Testis (tissue), 3 donors: ENCODE data around the gene HELQ. TPM values are rescaled to one million over a fixed set of nuclear protein-coding genes. Genes with fewer than 3 reads are reported as not detected.

ENCODE experiments used
- DNase-seq: peaks from one replicate; pipeline ENCODE4 v3.0.0-alpha.2; 2019
- H3K27ac ChIP-seq, 2 donors: fragments of 200-600 bp; sonication (generic); one replicate each; pipeline ENCODE4 v1.5.1; 2019
- H3K27me3 ChIP-seq: fragments of 200-600 bp; sonication (generic); one replicate; pipeline ENCODE4 v1.5.1; 2019
- H3K36me3 ChIP-seq: fragments of 200-600 bp; sonication (generic); one replicate; pipeline ENCODE4 v1.5.1; 2017; ENCODE audit warnings: low read depth; ENCODE audit errors: missing control alignments
- H3K4me1 ChIP-seq: fragments of 200-600 bp; sonication (generic); one replicate; pipeline ENCODE4 v1.5.1; 2019
- H3K4me3 ChIP-seq, 2 donors: fragments of 200-600 bp; sonication (generic); one replicate each; pipeline ENCODE4 v1.5.1; 2017 to 2019
- H3K9me3 ChIP-seq: fragments of 200-600 bp; sonication (generic); one replicate; pipeline ENCODE4 v1.5.1; 2017
- POLR2A ChIP-seq: fragments of 450-650 bp; IDR thresholded peaks from one replicate; pipeline ENCODE4 v1.6.1; 2017; ENCODE audit warnings: antibody characterized with exemption, mild to moderate bottlenecking, moderate library complexity
- WGBS, 2 donors: methylation state at CpG; one replicate each; pipeline ENCODE4 v1.1.5; 2018; 5-methylcytosine and 5-hydroxymethylcytosine counted together
- intact Hi-C: fragments of 100-400 bp; cut with DNase I; formaldehyde crosslinking; loops from one replicate; pipeline ENCODE4 v1.15.1; 2023; ENCODE audit warnings: low total_unique reads
- polyA plus RNA-seq: library from polyadenylated mRNA; stranded (reverse); fragments of 350-450 nt; fragmentation: Illumina TruSeq; extraction: RNeasy Lipid Tissue Mini Kit (QIAGEN cat#74804); gene quantifications from one replicate; pipeline ENCODE4 v1.2.3, GENCODE V29; 2014; ENCODE audit warnings: low read depth, low replicate concordance; ENCODE audit not compliant: insufficient read depth
- total RNA-seq, 2 donors: library from RNA; depleted of rRNA; stranded (reverse); fragments of >200 nt; gene quantifications; one replicate each; pipeline ENCODE4 v1.2.3, GENCODE V29; 2016
- TF ChIP-seq, protein P1 (sequence below), 3 experiments: fragments of 450-650 bp in 2 of 3; fragments of 200-600 bp in 1 of 3; sonication (generic) in 1 of 3; IDR thresholded peaks; one replicate each; pipeline ENCODE4 v1.5.1; 2016 to 2019; ENCODE audit warnings: antibody characterized with exemption in 3 of 3, mild to moderate bottlenecking in 2 of 3, moderate library complexity in 1 of 3

The HELQ gene
- total and polyA plus RNA-seq, 3 donors from 2014 or later: 11.8 to 23.3 (median 17.5) TPM

DNA sequence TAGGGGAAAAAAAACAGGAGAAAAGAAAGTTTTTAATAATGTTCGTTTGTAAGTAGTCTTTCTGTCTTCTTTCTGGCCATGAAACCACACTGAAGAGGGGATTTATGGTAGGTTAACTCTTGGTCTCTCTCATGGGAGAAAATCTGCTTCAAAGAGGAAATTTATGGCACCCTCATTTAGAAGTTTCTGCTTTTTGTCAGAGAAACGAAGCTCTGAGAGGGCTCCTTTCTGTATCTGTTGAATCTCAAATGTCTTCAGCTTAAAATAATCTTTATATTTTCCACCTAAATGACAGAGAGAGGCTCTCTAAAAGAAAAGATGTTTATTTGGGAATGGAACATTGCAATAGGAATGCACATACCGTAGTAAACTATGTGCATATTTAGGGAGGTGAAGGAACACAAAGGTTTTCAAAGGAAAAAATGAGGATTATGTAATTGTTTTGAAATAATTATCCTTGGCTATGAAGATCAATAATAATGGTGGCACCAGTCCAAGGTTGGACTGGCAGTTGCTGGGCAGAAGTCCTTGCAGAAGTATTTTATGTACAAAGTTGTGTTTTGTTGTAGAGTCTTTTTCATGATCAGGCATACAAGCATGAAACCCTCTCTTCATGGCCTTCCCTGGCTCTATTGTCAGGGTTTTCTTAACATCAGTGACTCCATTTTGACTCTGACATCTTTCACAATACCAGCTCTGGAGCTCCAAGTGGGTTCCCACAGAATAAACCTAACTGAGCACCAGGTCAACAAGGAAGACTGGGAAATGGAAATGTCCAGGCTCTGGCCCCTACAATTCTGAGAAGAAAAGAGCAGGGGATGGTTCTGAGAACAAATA, 67.9 kb downstream of the HELQ start:
- no peak for TF ChIP-seq POLR2A
- TF ChIP-seq, protein P1, sequence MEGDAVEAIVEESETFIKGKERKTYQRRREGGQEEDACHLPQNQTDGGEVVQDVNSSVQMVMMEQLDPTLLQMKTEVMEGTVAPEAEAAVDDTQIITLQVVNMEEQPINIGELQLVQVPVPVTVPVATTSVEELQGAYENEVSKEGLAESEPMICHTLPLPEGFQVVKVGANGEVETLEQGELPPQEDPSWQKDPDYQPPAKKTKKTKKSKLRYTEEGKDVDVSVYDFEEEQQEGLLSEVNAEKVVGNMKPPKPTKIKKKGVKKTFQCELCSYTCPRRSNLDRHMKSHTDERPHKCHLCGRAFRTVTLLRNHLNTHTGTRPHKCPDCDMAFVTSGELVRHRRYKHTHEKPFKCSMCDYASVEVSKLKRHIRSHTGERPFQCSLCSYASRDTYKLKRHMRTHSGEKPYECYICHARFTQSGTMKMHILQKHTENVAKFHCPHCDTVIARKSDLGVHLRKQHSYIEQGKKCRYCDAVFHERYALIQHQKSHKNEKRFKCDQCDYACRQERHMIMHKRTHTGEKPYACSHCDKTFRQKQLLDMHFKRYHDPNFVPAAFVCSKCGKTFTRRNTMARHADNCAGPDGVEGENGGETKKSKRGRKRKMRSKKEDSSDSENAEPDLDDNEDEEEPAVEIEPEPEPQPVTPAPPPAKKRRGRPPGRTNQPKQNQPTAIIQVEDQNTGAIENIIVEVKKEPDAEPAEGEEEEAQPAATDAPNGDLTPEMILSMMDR (IDR thresholded peaks at IDR 0.05): no peak
- no peaks in the 10 kb centered on the region for H3K27me3 ChIP-seq
- intact Hi-C loops: no loop called here
- no peaks in the 10 kb centered on the region for H3K4me1 ChIP-seq
- H3K9me3 ChIP-seq: no peaks in the 10 kb centered on the region
- no peak overlapping the region for H3K27ac ChIP-seq
- WGBS, 2 donors: 58 to 61% methylated on average over 3 of the region's 3 CpGs
- no peak overlapping the region for H3K4me3 ChIP-seq
- no peaks in the 10 kb centered on the region for H3K36me3 ChIP-seq
- no peak for DNase-seq

DNA sequence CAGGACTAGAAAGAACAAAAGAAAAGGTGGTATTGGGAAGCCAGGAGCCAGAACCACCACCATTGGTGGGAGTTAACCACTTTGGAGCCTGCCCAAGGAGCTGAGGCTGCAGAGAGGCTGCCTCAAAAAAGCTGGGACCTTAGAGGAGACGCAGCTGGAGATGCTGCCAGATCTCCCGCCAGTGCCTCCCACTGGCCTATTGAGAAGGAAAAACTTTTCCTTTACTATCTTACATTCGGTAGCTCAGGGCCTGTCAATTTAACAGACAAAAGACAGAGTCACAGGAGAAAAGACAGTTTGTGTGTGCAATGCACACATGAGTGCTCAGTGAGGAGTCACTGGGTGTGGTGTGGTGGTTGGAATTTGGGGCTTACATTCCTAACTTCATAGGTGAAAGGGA, 68.6 kb downstream of the HELQ start:
- TF ChIP-seq POLR2A: no peak
- TF ChIP-seq, protein P1 (IDR thresholded peaks at IDR 0.05): no peak
- H3K9me3 ChIP-seq: no peaks in the 10 kb centered on the region
- no peaks in the 10 kb centered on the region for H3K27me3 ChIP-seq
- no peak overlapping the region for H3K27ac ChIP-seq
- 49 to 53% methylated on average over 3 of the region's 3 CpGs for WGBS, 2 donors
- H3K4me3 ChIP-seq: no peak overlapping the region
- intact Hi-C loops: no loop called here
- H3K36me3 ChIP-seq: no peaks in the 10 kb centered on the region
- no peaks in the 10 kb centered on the region for H3K4me1 ChIP-seq
- no peak for DNase-seq

DNA sequence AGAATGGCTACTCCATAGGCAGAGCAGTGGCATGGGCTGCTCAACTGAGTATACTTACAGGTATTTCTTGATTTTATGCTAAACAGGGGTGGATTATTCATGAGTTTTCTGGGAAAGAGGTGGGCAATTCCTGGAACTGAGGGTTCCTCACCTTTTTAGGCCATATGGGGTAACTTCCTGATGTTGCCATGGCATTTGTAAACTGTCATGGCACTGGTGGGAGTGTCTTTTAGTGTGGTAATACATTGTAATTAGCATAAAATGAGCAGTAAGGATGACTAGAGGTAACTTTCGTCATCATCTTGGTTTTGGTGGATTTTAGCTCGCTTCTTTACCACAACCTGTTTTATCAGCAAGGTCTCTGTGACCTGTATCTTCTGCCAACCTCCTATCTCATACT, 72.8 kb downstream of the HELQ start:
- no peaks in the 10 kb centered on the region for H3K9me3 ChIP-seq
- DNase-seq: no peak
- H3K27ac ChIP-seq: no peak overlapping the region
- H3K36me3 ChIP-seq: no peaks in the 10 kb centered on the region
- H3K4me1 ChIP-seq: no peaks in the 10 kb centered on the region
- H3K27me3 ChIP-seq: no peaks in the 10 kb centered on the region
- 79 to 91% methylated on average over 2 of the region's 2 CpGs for WGBS, 2 donors
- no peak for TF ChIP-seq POLR2A
- TF ChIP-seq, protein P1 (IDR thresholded peaks at IDR 0.05): no peak
- H3K4me3 ChIP-seq: no peak overlapping the region
- intact Hi-C loops: no loop called here

DNA sequence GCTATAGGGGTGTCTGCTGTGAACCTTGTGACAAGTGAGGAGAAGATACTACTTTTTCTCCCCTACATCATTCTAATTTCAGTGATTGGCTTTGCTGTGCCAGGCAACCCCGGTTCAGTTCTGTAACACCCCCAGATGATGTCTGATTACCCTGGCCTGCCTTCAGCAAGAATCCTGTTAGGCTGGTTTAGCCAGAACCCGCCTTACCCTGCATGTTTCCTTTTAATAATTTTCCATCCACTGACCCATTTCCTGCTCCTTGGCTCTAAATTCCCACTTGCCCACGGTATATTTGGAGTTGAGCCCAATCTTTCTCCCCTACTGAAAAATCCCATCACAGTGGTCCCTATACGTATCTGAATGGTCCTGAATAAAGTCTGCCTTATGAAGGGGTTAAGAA, 74.5 kb downstream of the HELQ start:
- intact Hi-C loops: no loop called here
- Histone ChIP-seq H3K9me3 (no peaks in the 10 kb centered on the region), H3K36me3 (no peaks in the 10 kb centered on the region), H3K4me3 (no peak overlapping the region), H3K27ac (no peak overlapping the region), H3K27me3 (no peaks in the 10 kb centered on the region), H3K4me1 (no peaks in the 10 kb centered on the region)
- WGBS, 2 donors: 86 to 90% methylated on average over 4 of the region's 4 CpGs
- DNase-seq: no peak
- TF ChIP-seq, protein P1 (IDR thresholded peaks at IDR 0.05): no peak
- no peak for TF ChIP-seq POLR2A

DNA sequence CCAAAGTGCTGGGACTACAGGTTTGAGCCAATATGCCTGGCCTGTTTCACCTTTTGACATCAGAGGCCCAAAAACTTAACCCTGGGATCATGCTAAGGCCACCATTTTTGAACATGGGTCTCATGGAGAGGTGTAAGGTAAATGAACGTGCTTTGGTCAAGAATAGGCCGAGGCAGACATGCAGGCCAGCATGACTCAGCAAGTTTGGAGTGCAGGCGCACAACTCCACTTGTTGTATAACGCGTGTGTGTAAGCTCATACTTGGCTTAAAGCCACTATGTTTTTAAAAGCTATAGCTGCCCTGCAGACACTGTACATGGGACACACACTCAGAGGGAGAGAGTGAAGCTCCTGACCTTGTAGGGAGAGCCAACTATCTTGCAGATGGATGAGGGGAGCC, 77.2 kb downstream of the HELQ start:
- no peak for DNase-seq
- no peaks in the 10 kb centered on the region for H3K36me3 ChIP-seq
- H3K27me3 ChIP-seq: no peaks in the 10 kb centered on the region
- no peaks in the 10 kb centered on the region for H3K9me3 ChIP-seq
- no peak overlapping the region for H3K27ac ChIP-seq
- H3K4me3 ChIP-seq: no peak overlapping the region
- H3K4me1 ChIP-seq: no peaks in the 10 kb centered on the region
- intact Hi-C loops: no loop called here
- 92 to 96% methylated on average over 5 of the region's 5 CpGs for WGBS, 2 donors
- TF ChIP-seq, protein P1 (IDR thresholded peaks at IDR 0.05): no peak
- TF ChIP-seq POLR2A: no peak
